ENCODE data around the gene WDFY4.

The WDFY4 gene

GRCh38 chr10:48655411-48656240 is 29.0 kb upstream of the WDFY4 start:
- DNase-seq (ENCODE audit: low read depth) = no peak

DNA sequence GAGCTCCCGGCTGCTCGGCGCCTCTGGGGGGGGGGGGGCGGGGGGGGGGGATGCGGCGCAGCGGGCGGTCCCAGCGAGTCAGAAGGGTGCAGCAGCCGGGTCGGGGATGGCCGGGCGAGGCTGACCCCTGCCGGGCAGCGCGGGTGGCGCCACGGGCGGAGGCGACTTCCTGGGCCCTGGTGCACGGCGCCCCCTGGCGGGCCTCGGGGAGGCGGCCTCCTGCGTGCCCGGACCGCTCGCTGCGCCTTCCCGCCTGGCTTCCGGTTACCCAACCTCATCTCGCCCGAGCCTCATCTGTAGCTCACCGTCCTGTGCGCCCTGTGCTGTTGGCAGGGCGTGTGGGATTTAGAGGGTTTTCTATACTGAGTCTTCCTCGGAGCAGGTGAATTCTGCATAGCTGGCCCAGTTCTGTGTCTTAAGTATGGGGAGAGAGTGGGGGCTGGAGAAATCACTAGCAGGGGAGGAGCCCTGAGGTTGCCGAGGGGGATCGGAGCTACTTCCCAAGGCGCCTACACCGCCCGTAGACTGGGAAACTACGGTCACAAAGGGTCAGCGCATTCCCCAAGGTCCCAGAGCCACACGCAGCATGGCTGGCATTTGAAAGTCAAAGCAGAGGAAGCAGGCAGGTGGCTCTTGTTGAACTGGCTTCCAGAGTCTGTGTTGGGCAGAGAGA is 28.3 kb upstream of the WDFY4 start:
- peak; percentile 75 for DNase-seq (ENCODE audit: low read depth)

DNA sequence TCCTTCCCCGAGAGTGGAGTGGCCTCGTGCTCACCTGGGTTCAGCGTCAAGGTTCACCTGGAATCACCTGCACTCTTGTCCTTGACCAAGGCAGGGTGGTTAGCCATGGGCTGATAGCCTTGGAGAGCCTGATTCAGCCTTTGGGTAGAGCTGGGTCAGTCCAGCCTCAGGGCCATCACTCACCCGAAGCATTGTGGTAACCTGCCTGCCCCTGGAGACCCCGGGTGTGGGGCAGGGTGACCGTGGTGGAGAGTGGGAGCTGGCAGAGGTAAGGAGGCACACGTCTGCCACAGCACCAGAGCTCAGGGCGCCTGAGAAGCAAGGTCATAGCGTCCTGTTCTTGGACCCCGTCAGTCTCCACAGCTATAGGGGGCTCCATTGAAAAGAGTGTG is 27.8 kb upstream of the WDFY4 start:
- no peak for DNase-seq (ENCODE audit: low read depth)

DNA sequence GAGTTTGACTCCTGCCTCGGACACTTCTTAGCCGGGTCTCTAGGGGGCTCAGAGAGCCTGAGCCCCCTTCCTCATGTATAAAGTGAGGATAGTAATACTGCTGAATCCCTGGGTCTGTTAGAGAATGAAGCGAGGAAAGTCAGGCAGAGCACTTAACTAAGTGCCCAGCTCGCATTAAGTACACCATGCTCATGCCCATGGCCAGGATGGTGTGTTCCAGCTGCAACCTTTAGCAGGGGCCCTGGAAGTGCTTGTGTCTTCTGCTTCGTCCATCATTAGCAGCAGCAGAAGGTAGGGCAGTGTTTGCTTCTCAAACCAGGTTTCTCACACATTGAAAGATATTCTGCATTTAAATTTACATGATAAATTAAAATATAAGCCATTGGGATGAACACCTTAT is 27.3 kb upstream of the WDFY4 start:
- no peak for DNase-seq (ENCODE audit: low read depth)

DNA sequence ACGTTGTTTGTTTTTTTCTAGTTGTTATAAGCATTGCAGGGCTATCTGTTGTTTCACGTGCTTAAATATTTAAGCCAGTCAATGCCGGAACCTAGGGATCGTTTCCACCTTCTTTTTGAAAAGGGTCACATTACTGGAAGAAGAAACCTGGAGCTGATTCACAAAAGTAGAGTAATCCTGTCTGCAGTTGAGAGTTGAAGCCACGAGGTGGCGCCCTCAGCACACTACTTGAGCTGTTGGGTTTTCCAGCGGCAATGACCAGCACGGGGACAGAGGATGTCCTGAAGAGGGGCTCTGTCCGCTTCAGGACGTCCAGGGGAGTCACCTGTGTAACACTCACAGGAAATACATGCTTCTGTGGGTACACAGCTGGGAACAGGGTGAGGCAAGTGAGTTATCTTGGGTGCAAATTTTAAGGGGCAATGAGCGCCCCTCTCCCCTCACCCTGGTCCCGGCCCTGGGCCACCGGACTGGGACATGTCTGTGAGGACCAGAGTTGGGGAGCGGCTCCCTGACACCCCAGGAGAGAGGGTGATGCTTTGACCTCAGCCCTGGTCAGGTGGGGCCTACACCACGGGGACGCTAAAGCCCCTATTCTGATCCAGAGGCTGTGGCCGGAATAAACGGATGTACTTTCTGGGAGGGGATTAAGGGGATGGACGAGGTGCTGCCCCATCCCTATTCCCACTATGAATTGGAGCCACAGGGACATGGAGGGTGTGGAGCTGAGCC is 26.3 kb upstream of the WDFY4 start:
- DNase-seq (ENCODE audit: low read depth) = peak; percentile 33

DNA sequence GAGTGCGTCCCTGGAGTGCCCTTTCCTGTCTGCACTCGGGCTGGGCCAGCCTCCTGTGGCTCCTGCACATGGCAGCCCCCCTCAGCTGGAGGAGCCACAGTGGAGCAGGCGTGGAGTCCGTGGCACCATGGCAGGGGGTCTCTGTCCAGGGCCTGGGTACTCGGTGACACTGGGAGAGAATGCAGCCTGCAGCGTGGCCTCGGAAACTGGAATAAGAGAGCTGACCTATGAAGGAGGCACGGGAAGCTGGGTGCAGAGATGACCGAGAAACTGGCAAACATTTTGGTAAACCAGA is 25.8 kb upstream of the WDFY4 start:
- no peak for DNase-seq (ENCODE audit: low read depth)

DNA sequence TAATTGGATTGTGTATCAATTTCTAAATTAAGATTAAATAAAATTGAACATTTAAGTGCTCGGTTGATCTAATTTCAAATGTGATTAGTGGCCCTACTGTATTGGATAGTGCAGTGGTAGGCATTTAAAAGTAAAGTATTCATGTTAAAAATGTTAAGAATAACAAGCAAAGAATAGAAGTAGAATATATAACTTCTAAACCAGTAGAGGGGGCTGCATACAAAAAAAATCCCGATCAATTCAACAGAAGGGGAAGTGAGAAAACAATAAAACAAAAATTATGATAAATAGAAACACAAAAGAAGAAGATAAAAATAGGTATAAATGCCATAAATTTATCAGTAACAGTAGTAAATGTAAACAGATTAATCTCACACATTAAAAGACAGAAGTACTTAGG is 24.9 kb upstream of the WDFY4 start:
- no peak for DNase-seq (ENCODE audit: low read depth)

DNA sequence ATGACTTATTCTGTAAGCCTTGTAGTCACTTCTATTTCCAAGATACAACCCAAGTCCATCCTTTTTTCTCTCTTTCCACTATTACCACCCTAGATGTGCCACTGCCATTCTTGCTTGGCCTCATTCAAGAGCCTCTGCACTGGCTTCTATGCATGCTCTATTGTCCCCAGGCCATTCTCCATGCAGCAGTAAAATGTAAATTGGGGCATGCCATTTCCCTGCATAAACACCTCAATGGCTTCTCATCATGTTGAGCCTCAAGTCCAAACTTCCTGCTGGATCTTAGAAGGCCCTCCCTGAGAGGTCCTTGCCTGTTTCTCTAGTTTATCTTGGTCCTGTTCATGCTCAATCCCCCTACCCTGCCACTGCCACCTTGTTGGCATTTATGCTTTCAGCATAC is 23.2 kb upstream of the WDFY4 start:
- DNase-seq (ENCODE audit: low read depth) = no peak

DNA sequence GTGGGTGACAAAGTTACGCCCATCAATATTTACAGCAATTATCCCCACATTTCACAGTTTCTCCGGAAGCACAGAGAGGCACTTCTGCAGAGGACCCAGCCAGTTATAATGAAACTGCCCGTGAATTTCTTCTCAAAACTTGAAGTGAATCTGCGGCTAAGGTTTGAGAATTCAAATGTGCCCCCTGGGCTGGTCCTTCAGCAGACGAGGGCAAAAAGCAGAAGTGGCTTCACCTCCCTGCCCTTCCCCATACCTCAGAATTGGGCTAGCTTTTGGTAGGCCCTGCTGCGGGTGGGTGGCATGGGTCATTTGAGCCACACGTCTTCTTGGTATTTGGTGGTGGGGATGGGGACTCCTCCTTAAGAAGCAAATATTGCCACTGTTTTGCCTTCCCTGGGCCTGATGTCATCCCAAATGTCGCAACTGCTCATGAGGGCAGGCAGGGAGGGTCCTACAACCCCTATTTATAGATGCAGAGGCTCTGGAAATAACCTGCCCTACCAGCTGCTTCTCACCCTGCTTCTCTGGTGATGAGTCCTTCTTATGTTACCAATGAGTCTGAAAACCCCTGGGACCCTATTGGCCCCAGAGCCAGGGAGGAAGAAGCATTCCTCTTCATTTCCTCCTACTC is 16.6 kb upstream of the WDFY4 start:
- DNase-seq (ENCODE audit: low read depth) = no peak

DNA sequence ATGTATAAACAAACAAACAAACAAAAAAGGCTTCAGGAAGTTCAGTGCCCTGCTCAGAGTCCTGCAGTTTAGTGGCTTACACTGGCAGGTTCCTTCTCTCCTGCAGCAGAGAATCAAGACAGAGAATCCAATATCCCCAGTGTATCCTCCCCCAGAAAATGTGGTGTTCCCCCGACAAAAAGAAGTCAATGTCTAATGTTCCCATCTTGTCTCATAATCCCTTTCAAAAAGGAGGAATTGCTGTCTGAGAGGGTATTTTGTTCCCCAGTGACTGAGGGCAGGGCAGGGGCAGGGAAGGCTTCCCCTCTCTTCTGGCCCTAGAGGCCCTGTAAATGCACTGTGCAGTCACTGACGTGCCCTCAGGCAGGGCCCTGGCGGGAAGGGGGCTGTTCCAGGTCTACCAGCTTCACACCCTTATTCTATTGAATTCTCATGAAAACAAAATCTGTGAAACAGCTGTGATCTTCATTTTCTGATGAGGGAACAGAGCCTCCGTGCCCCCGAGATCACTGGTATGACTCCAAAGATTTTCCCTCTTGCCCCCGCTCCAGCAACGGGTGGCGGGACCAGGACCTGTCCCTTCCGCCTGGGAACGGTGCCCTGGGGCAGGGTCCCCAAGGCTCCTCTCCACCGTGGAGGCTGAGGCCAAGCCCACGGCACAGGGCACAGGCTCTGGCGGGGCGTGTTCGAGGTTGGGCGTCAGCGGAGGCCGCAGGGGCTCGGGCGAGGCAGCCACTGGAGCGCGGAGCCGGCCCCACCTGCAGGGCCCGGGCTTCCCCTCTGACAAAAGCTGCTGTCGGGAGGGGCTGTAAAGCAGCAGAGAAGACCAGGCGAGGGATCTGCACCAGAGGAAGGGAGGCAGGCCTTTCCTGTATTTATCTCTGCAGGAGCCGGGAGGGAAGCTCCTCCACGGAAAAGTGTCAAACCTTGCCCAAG is 13.4 kb upstream of the WDFY4 start:
- DNase-seq (ENCODE audit: low read depth) = no peak

DNA sequence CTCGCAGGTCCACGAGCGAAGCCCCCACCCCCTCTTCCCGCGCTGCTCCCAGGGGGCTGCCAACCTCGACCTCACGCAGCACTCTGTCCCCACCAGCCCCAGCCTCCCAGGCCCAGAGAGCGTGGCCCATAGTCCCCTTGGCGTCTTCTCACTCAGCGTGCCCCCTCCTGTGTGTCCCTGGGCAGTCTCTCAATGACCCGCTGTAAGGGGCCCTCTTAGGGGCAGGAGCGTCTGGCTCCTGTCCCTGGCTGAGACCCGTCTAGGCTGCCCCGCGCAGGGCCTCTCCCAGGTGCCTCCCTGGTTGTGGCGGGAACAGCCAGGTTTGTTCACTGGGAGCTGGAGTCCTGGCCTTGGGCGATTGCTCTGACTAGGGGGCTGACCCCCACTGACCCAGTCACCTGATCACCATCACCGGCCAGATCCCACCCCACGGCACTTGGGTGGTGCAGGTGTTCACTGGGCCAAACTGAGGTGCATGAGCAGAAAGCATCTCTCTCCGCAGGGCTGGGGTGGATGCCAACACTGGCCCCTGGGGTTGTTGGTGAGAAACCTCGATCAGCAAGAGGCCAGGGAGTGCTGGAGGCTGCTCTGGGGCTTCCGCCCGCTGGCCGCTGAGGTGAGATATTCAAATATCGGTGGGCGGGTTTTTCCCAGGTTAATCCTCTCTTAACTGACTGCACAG is 12.6 kb upstream of the WDFY4 start:
- DNase-seq (ENCODE audit: low read depth) = no peak

- DNase-seq (ENCODE audit: low read depth) = no peak
Measured at GRCh38 chr10:48672596-48673265, 11.9 kb upstream of the WDFY4 start.

- no peak for DNase-seq (ENCODE audit: low read depth)
Measured at GRCh38 chr10:48677625-48678024, 7.0 kb upstream of the WDFY4 start.

DNA sequence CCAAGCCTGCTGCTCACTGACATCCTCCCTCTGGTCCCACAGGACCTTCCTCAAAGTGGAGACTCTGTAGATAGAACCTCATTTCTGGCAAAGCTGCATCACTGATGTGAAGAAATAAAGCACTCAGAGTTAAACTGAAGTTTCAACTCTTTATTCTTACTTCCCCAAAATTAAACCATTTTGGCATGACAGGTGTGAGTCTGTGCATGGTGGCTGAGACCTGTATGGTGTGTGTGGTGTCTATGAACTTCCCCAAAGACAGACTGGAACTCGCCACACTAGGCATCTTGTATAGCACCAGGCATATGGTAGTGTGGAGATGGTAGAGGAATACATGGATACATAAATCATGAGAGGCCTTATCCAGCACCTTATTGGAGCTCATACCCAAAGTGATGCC is 6.6 kb upstream of the WDFY4 start:
- no peak for DNase-seq (ENCODE audit: low read depth)

GRCh38 chr10:48681740-48682139 is 2.9 kb upstream of the WDFY4 start:
- DNase-seq (ENCODE audit: low read depth) = no peak

DNA sequence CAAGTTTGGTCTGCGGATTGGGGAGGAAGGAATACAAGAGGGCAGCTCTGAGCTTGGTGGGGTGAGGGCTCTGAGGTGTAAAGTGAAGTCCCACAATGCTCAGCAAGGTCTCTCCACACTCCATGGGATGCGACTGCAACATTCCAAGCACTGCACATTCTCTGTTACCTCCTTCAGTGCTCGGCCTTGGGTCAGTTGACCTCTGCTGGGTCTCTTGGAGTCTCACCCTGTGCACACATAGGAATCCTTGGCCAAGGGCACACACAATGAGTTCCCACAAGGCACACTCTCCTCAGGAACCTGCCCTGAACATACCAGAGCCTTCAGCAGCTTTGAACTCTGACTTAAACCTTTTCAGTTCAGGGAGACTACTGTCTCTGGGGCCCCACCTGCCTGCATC is 2.4 kb upstream of the WDFY4 start:
- no peak for DNase-seq (ENCODE audit: low read depth)

GRCh38 chr10:48683424-48683823 is 1.2 kb upstream of the WDFY4 start:
- DNase-seq (ENCODE audit: low read depth) = no peak

- no peak for DNase-seq (ENCODE audit: low read depth)
Measured at GRCh38 chr10:48683868-48684267, 805 bp upstream of the WDFY4 start.

- DNase-seq (ENCODE audit: low read depth) = no peak
Measured at GRCh38 chr10:48684463-48684791, 246 bp upstream of the WDFY4 start.

DNA sequence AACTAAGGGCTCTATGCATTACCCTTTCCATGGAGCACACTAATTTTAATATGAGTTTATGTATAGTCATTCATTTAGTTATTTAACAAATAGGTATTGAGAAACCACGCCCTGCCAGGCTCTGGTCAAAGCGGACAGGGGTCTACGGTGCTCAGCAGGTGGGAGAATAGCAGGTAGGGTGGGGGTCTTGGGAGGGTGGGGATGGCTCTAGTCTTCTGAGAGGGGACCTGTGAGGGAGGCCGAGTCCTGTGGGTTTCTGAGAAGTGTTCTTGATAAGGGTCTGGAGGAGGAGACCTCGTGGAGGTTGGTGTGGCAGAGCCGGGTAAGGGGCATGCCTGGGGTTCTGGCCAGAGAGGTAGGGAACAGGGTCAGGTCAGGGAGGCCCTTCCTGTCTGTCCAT is 1.1 kb downstream of the WDFY4 start:
- no peak for DNase-seq (ENCODE audit: low read depth)
